Suprapubic skin (tissue), 4 donors: ENCODE results near the gene NAT8L.

Source experiments
- EP300 ChIP-seq: sonication (generic); formaldehyde crosslinking; IDR thresholded peaks from one replicate; pipeline ENCODE4 v1.6.1; 2017; ENCODE audit warnings: antibody characterized with exemption
- POLR2A ChIP-seq, 2 donors: fragments of 450-650 bp; IDR thresholded peaks; one replicate each; pipeline ENCODE4 v1.6.1; 2017; ENCODE audit warnings: antibody characterized with exemption in 2 of 2, mild to moderate bottlenecking in 2 of 2, moderate library complexity in 2 of 2
- POLR2AphosphoS5 ChIP-seq, 3 donors: sonication (generic); formaldehyde crosslinking; IDR thresholded peaks; one replicate each; pipeline ENCODE4 v1.6.1; 2017; ENCODE audit warnings: antibody characterized with exemption in 3 of 3
- TF ChIP-seq, protein P1 (sequence below), 2 donors: fragments of 200-600 bp in 1 of 2; fragments of 450-650 bp in 1 of 2; sonication (generic) in 1 of 2; IDR thresholded peaks; one replicate each; pipeline ENCODE4 v1.5.1; 2016 to 2019; ENCODE audit warnings: antibody characterized with exemption in 2 of 2, mild to moderate bottlenecking in 1 of 2, moderate library complexity in 1 of 2

DNA sequence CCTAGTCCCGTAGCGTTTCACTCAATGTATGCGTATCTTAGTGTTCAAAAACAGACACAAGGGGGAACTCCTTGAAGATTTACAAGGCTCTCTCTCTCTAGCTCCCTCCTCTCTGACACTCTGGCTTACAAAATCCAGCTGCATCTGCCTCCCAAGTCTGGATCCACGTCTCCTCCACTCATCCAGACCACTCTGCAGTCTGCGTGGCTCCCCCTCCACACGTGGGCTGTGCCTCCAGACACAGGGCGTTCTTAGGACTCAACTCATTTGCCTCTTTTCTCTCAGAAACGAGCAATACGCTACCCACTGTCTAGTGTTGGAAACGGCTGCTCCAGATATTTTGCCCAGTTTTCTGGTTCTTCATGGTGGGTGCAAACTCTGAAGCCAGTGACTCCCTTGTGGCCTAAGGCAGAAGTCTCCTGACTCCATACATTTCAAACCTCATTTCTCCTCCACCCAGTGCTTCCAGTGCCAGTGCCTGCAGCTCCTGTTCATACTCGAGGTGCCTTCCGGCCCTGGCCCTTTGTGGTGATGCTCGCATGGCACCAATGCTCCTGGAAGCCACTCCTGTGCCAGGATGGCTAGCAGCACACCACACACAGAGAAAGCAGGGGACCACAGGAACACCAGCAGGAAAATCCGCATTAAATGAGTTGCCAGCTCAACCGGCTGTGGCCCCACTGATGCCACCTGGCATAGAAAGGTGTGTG, 24.1 kb downstream of the NAT8L start:
- TF ChIP-seq POLR2A (IDR thresholded peaks at IDR 0.05) = no peak
- TF ChIP-seq POLR2AphosphoS5 (IDR thresholded peaks at IDR 0.05) = no peak
- TF ChIP-seq, protein P1, sequence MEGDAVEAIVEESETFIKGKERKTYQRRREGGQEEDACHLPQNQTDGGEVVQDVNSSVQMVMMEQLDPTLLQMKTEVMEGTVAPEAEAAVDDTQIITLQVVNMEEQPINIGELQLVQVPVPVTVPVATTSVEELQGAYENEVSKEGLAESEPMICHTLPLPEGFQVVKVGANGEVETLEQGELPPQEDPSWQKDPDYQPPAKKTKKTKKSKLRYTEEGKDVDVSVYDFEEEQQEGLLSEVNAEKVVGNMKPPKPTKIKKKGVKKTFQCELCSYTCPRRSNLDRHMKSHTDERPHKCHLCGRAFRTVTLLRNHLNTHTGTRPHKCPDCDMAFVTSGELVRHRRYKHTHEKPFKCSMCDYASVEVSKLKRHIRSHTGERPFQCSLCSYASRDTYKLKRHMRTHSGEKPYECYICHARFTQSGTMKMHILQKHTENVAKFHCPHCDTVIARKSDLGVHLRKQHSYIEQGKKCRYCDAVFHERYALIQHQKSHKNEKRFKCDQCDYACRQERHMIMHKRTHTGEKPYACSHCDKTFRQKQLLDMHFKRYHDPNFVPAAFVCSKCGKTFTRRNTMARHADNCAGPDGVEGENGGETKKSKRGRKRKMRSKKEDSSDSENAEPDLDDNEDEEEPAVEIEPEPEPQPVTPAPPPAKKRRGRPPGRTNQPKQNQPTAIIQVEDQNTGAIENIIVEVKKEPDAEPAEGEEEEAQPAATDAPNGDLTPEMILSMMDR (IDR thresholded peaks at IDR 0.05) = no peak
- TF ChIP-seq EP300 = no peak
